Panc1 (cell line): Measurements from ENCODE around the gene NEO1. TPM values are rescaled to one million over a fixed set of nuclear protein-coding genes. Genes with fewer than 3 reads are reported as not detected.

Source experiments
- ATAC-seq: fragments of 200-7000 bp; cut with Tn5 transposase; 2 replicates; pipeline ENCODE4 v1.9.1; 2020; ENCODE audit warnings: mild to moderate bottlenecking, moderate library complexity
- BruUV-seq: library from RNA; stranded (reverse); fragments of 400-500 nt; replicated peaks from 2 replicates; lab custom pipeline; 2021; lab: Mats Ljungman, UMichigan
- CTCF ChIA-PET: fragments of 300-600 bp; sonication (Branson Sonifier 250); formaldehyde crosslinking; loops from one replicate; lab custom pipeline; 2022; ENCODE audit warnings: antibody characterized with exemption; lab: Charles Lee
- POLR2A ChIA-PET: fragments of 300-600 bp; sonication (Branson Sonifier 250); formaldehyde crosslinking; loops from one replicate; lab custom pipeline; 2022; ENCODE audit warnings: antibody characterized with exemption; lab: Charles Lee
- DNase-seq: peaks from one replicate; pipeline ENCODE4 v3.0.0-alpha.2; 2010; ENCODE audit warnings: low read depth, low spot score
- H3K27ac ChIP-seq: 2 replicates; pipeline ENCODE4 v1.5.1; 2011; ENCODE audit warnings: mild to moderate bottlenecking, low read length, inconsistent platforms
- H3K27me3 ChIP-seq: fragments of 200-500 bp; sonication (Bioruptor generic); 2 replicates; pipeline ENCODE4 v1.6.0; 2014; ENCODE audit warnings: low read length, inconsistent platforms; ENCODE audit not compliant: control insufficient read depth, insufficient read depth
- H3K36me3 ChIP-seq: fragments of 200-500 bp; sonication (Bioruptor generic); 2 replicates; pipeline ENCODE4 v1.5.1; 2014; ENCODE audit warnings: inconsistent platforms, mild to moderate bottlenecking, low read length, moderate library complexity; ENCODE audit not compliant: control insufficient read depth, insufficient read depth
- H3K4me1 ChIP-seq: 2 replicates; pipeline ENCODE4 v1.5.1; 2011; ENCODE audit warnings: inconsistent platforms, mild to moderate bottlenecking, low read length, moderate library complexity; ENCODE audit not compliant: control insufficient read depth, insufficient read depth
- H3K4me3 ChIP-seq, 2 experiments: 2 replicates each; pipeline ENCODE4 v1.5.1; 2011 to 2012; ENCODE audit warnings: low read depth in 2 of 2, low read length in 2 of 2, mild to moderate bottlenecking in 2 of 2, inconsistent platforms in 1 of 2, moderate library complexity in 1 of 2
- H3K9me3 ChIP-seq: fragments of 200-500 bp; sonication (Bioruptor generic); 2 replicates; pipeline ENCODE4 v1.5.1; 2014; ENCODE audit warnings: low read depth, mild to moderate bottlenecking, inconsistent platforms, low read length, moderate library complexity; ENCODE audit not compliant: control insufficient read depth, insufficient read depth
- CTCF ChIP-seq: fragments of 450-650 bp; IDR thresholded peaks from 2 replicates; pipeline ENCODE4 v1.5.1; 2017; ENCODE audit warnings: mild to moderate bottlenecking
- POLR2AphosphoS5 ChIP-seq: IDR thresholded peaks from 2 replicates; pipeline ENCODE4 v1.6.1; 2012; ENCODE audit warnings: mild to moderate bottlenecking, low read depth, low read length, moderate library complexity
- REST ChIP-seq, 2 experiments: IDR thresholded peaks; 2 replicates each; pipeline ENCODE4 v1.6.1; 2011 to 2012; ENCODE audit warnings: low read depth in 2 of 2, control low read depth in 1 of 2, low read length in 1 of 2, mild to moderate bottlenecking in 1 of 2, moderate library complexity in 1 of 2; ENCODE audit not compliant: insufficient read depth in 1 of 2
- SIN3A ChIP-seq: IDR thresholded peaks from 2 replicates; pipeline ENCODE4 v1.6.1; 2012; ENCODE audit warnings: low read depth, mild to moderate bottlenecking, low read length, moderate library complexity, borderline replicate concordance; ENCODE audit not compliant: insufficient read depth
- TCF7L2 ChIP-seq: IDR thresholded peaks from 2 replicates; pipeline ENCODE4 v1.6.1; 2011; ENCODE audit warnings: mild to moderate bottlenecking, low read depth, low read length, inconsistent platforms
- in situ Hi-C: cut with HindIII; loops from 2 replicates; pipeline ENCODE4 v1.10.0; 2016; ENCODE audit warnings: low sequenced_read_pairs, low pct_unique_long_range_greater_than_20kb
- intact Hi-C: fragments of 100-400 bp; cut with micrococcal nuclease; formaldehyde crosslinking; loops from one replicate; pipeline ENCODE4 v1.10.0; 2022; ENCODE audit not compliant: unreplicated experiment
- total RNA-seq: library from RNA; stranded (reverse); gene quantifications from one replicate; pipeline ENCODE4 v1.2.1, GENCODE V29; 2021; ENCODE audit not compliant: unreplicated experiment

NEO1 gene
- total RNA-seq, 1 experiment from 2014 or later, result 7.5 TPM

GRCh38 chr15:73196113-73196512 lies 143.8 kb downstream of the NEO1 start:
- ATAC-seq (no peak), DNase-seq (no peak)
- no peaks in the 10 kb centered on the region for H3K9me3 ChIP-seq
- no peak overlapping the region for H3K27ac ChIP-seq
- H3K4me3 ChIP-seq, result no peak overlapping the region
- H3K27me3 ChIP-seq, result no peaks in the 10 kb centered on the region; the same call in 1 of the 2 replicates
- intact Hi-C loops, result no loop called here
- ChIA-PET CTCF (no interaction called here), POLR2A (no interaction called here)
- TF ChIP-seq CTCF, result no peak
- no peak for TF ChIP-seq REST (IDR thresholded peaks at IDR 0.05; ENCODE audit: insufficient read depth in 1 of 2, low read depth in 2 of 2, low read length in 1 of 2)
- no peak for TF ChIP-seq TCF7L2
- TF ChIP-seq SIN3A, result no peak
- TF ChIP-seq POLR2AphosphoS5, result no peak
- H3K36me3 ChIP-seq, result no peaks in the 10 kb centered on the region
- BruUV-seq, result no TSS peak
- no peaks in the 10 kb centered on the region for H3K4me1 ChIP-seq
- in situ Hi-C loops, result no loop called here

- in situ Hi-C loops (no loop called here), intact Hi-C loops (no loop called here)
- Histone ChIP-seq H3K9me3 (peaks cover 3% of the 10 kb centered on the region; the same call in 1 of the 2 replicates), H3K4me1 (no peaks in the 10 kb centered on the region), H3K36me3 (no peaks in the 10 kb centered on the region), H3K27ac (no peak overlapping the region), H3K4me3 (no peak overlapping the region), H3K27me3 (no peaks in the 10 kb centered on the region)
- DNase-seq (no peak), ATAC-seq (no peak)
- no peak for TF ChIP-seq CTCF
- no peak for TF ChIP-seq POLR2AphosphoS5
- TF ChIP-seq REST (IDR thresholded peaks at IDR 0.05; ENCODE audit: insufficient read depth in 1 of 2, low read depth in 2 of 2, low read length in 1 of 2), result no peak
- no peak for TF ChIP-seq SIN3A
- no peak for TF ChIP-seq TCF7L2
- ChIA-PET POLR2A (no interaction called here), CTCF (no interaction called here)
- BruUV-seq, result no TSS peak
Observed at GRCh38 chr15:73200339-73200738, 148.1 kb downstream of the NEO1 start.
